H9 (cell line): ENCODE results near the gene NKIRAS1. TPM values are rescaled to one million over a fixed set of nuclear protein-coding genes. Genes with fewer than 3 reads are reported as not detected.

Experiments
- DNase-seq: peaks from one replicate; pipeline ENCODE4 v3.0.0-alpha.2; 2017
- H2AFZ ChIP-seq: one replicate; pipeline ENCODE4 v1.6.1; 2013; ENCODE audit warnings: mild to moderate bottlenecking, low read length, control low read depth, moderate library complexity
- H2AK5ac ChIP-seq: 2 replicates; pipeline ENCODE4 v1.6.1; 2013; ENCODE audit warnings: low read length, control low read depth, mixed read lengths; ENCODE audit not compliant: insufficient read length
- H2BK120ac ChIP-seq: one replicate; pipeline ENCODE4 v1.6.1; 2013; ENCODE audit warnings: low read depth, mild to moderate bottlenecking, low read length, control low read depth, inconsistent platforms; ENCODE audit not compliant: poor library complexity, severe bottlenecking
- H2BK12ac ChIP-seq: 2 replicates; pipeline ENCODE4 v1.6.1; 2013; ENCODE audit warnings: low read length, control low read depth, mixed read lengths, low read depth; ENCODE audit not compliant: insufficient read length
- H2BK15ac ChIP-seq: 2 replicates; pipeline ENCODE4 v1.6.1; 2013; ENCODE audit warnings: low read depth, low read length, control low read depth
- H2BK20ac ChIP-seq: one replicate; pipeline ENCODE4 v1.6.1; 2013; ENCODE audit warnings: low read depth, mild to moderate bottlenecking, low read length, control low read depth, inconsistent platforms; ENCODE audit not compliant: poor library complexity, severe bottlenecking
- H2BK5ac ChIP-seq: 2 replicates; pipeline ENCODE4 v1.6.1; 2013; ENCODE audit warnings: low read length, control low read depth, mixed read lengths; ENCODE audit not compliant: insufficient read length
- H3K14ac ChIP-seq: 2 replicates; pipeline ENCODE4 v1.6.1; 2013; ENCODE audit warnings: low read length, control low read depth; ENCODE audit not compliant: insufficient read depth
- H3K18ac ChIP-seq: 2 replicates; pipeline ENCODE4 v1.6.1; 2013; ENCODE audit warnings: low read depth, mild to moderate bottlenecking, mixed read lengths, low read length, control low read depth; ENCODE audit not compliant: insufficient read length
- H3K23ac ChIP-seq: 2 replicates; pipeline ENCODE4 v1.6.1; 2013; ENCODE audit warnings: low read length, control low read depth, mixed read lengths, low read depth; ENCODE audit not compliant: insufficient read length
- H3K23me2 ChIP-seq: 2 replicates; pipeline ENCODE4 v1.6.1; 2013; ENCODE audit warnings: low read depth, mild to moderate bottlenecking, mixed read lengths, low read length, control low read depth; ENCODE audit not compliant: insufficient read length, poor library complexity, severe bottlenecking
- H3K27ac ChIP-seq: 2 replicates; pipeline ENCODE4 v1.5.1; 2013; ENCODE audit warnings: low read length, control low read depth, mixed read lengths, low read depth; ENCODE audit not compliant: insufficient read length
- H3K27me3 ChIP-seq: 2 replicates; pipeline ENCODE4 v1.6.1; 2013; ENCODE audit warnings: low read length, control low read depth, inconsistent platforms; ENCODE audit not compliant: insufficient read depth
- H3K4ac ChIP-seq: 2 replicates; pipeline ENCODE4 v1.6.1; 2013; ENCODE audit warnings: low read depth, mild to moderate bottlenecking, control low read depth, inconsistent platforms, low read length, moderate library complexity
- H3K4me1 ChIP-seq: 2 replicates; pipeline ENCODE4 v1.6.1; 2013; ENCODE audit warnings: low read length, control low read depth, inconsistent platforms; ENCODE audit not compliant: insufficient read depth
- H3K4me2 ChIP-seq: 2 replicates; pipeline ENCODE4 v1.6.1; 2013; ENCODE audit warnings: low read length, control low read depth, mixed read lengths; ENCODE audit not compliant: insufficient read length, insufficient read depth
- H3K56ac ChIP-seq: 2 replicates; pipeline ENCODE4 v1.6.1; 2013; ENCODE audit warnings: low read depth, mild to moderate bottlenecking, mixed read lengths, low read length, control low read depth; ENCODE audit not compliant: insufficient read length
- H3K79me1 ChIP-seq: 2 replicates; pipeline ENCODE4 v1.6.1; 2013; ENCODE audit warnings: low read depth, mild to moderate bottlenecking, moderate library complexity, low read length, control low read depth, inconsistent platforms; ENCODE audit not compliant: insufficient read depth, poor library complexity, severe bottlenecking
- H3K79me2 ChIP-seq: 2 replicates; pipeline ENCODE4 v1.6.1; 2013; ENCODE audit warnings: low read length, control low read depth, inconsistent platforms; ENCODE audit not compliant: insufficient read depth
- H3K9ac ChIP-seq: 2 replicates; pipeline ENCODE4 v1.6.1; 2013; ENCODE audit warnings: low read length, control low read depth, mixed read lengths; ENCODE audit not compliant: insufficient read length; ENCODE audit errors: extremely low read depth
- H3K9me3 ChIP-seq: one replicate; pipeline ENCODE4 v1.6.1; 2013; ENCODE audit warnings: low read depth, low read length, inconsistent platforms; ENCODE audit not compliant: control insufficient read depth
- H3T11ph ChIP-seq: one replicate; pipeline ENCODE4 v1.6.1; 2013; ENCODE audit warnings: mild to moderate bottlenecking, low read length, control low read depth, inconsistent platforms
- H4K20me1 ChIP-seq: one replicate; pipeline ENCODE4 v1.6.1; 2013; ENCODE audit not compliant: control insufficient read depth, insufficient read length, insufficient read depth
- H4K5ac ChIP-seq: 2 replicates; pipeline ENCODE4 v1.6.1; 2013; ENCODE audit warnings: low read depth, mild to moderate bottlenecking, mixed read lengths, low read length, control low read depth; ENCODE audit not compliant: insufficient read length
- H4K8ac ChIP-seq: replicated peaks from 2 replicates; pipeline ENCODE4 v1.6.1; 2013; ENCODE audit warnings: low read length, control low read depth, mixed read lengths, low read depth; ENCODE audit not compliant: insufficient read length
- H4K91ac ChIP-seq: 2 replicates; pipeline ENCODE4 v1.6.1; 2013; ENCODE audit warnings: low read depth, mild to moderate bottlenecking, moderate library complexity, mixed read lengths, low read length, control low read depth; ENCODE audit not compliant: insufficient read length
- H3K27ac Mint-ChIP-seq, 3 experiments: 2 replicates in 2 of 3; 3 replicates in 1 of 3; pipeline ENCODE4 v1.8.0; 2020 to 2021; ENCODE audit warnings: mixed read lengths in 3 of 3, mild to moderate bottlenecking in 1 of 3, moderate library complexity in 1 of 3
- H3K27me3 Mint-ChIP-seq: 2 replicates; pipeline ENCODE4 v1.8.0; 2021; ENCODE audit warnings: low read depth, mild to moderate bottlenecking, moderate library complexity, mixed read lengths
- H3K36me3 Mint-ChIP-seq, 3 experiments: 2 replicates in 2 of 3; 3 replicates in 1 of 3; pipeline ENCODE4 v1.8.0; 2020 to 2021; ENCODE audit warnings: low read depth in 3 of 3, mixed read lengths in 3 of 3; ENCODE audit not compliant: insufficient read depth in 1 of 3
- H3K4me1 Mint-ChIP-seq, 2 experiments: 2 replicates each; pipeline ENCODE4 v1.8.0; 2020; ENCODE audit warnings: mixed read lengths in 2 of 2
- H3K4me3 Mint-ChIP-seq, 2 experiments: 2 replicates in 1 of 2; 3 replicates in 1 of 2; pipeline ENCODE4 v1.8.0; 2020 to 2021; ENCODE audit warnings: mild to moderate bottlenecking in 2 of 2, mixed read lengths in 2 of 2, moderate library complexity in 1 of 2
- H3K9me3 Mint-ChIP-seq, 2 experiments: 2 replicates in 1 of 2; 3 replicates in 1 of 2; pipeline ENCODE4 v1.8.0; 2020; ENCODE audit warnings: mild to moderate bottlenecking in 2 of 2, mixed read lengths in 2 of 2, moderate library complexity in 1 of 2
- CTCF ChIP-seq: fragments of 200-600 bp; sonication (generic); conservative IDR thresholded peaks from 3 replicates; pipeline ENCODE4 v1.8.0; 2021; ENCODE audit warnings: antibody characterized with exemption, mild to moderate bottlenecking
- total RNA-seq: library from RNA; stranded (reverse); gene quantifications from 2 replicates; pipeline ENCODE4 v1.2.1, GENCODE V29; 2021

Gene NKIRAS1
- total RNA-seq, 1 experiment from 2014 or later, result 6.1 TPM

- Mint-ChIP-seq H3K27me3 (no peaks in the 10 kb centered on the region), H3K9me3 (peaks cover 0 to 2% of the 10 kb centered on the region in 2 experiments; a peak in 1 of 5 replicates), H3K4me1 (peaks cover 11 to 26% of the 10 kb centered on the region in 2 experiments), H3K27ac (no peak overlapping the region), H3K36me3 (peaks cover 7 to 25% (median 9%) of the 10 kb centered on the region in 3 experiments; a peak in 6 of 7 replicates), H3K4me3 (no peak overlapping the region)
- Histone ChIP-seq H3K27me3 (no peaks in the 10 kb centered on the region), H4K20me1 (no peaks in the 10 kb centered on the region), H3K23ac (no peak overlapping the region), H4K91ac (no peak overlapping the region), H3K4me1 (peaks cover 5% of the 10 kb centered on the region; the same call in 1 of the 2 replicates), H3K4me2 (no peak overlapping the region), H3K79me1 (peaks cover 3% of the 10 kb centered on the region), H2BK120ac (no peak overlapping the region), H2AK5ac (no peak overlapping the region), H3T11ph (no peak overlapping the region), H4K5ac (no peak overlapping the region), H3K27ac (no peak overlapping the region), H2BK12ac (no peak overlapping the region), H2BK5ac (no peak overlapping the region), H3K56ac (no peak overlapping the region), H3K18ac (no peak overlapping the region), H3K9me3 (no peaks in the 10 kb centered on the region), H3K9ac (no peak overlapping the region), H2BK20ac (no peak overlapping the region), H3K79me2 (peaks cover 13% of the 10 kb centered on the region; the same call in 1 of the 2 replicates), H4K8ac (no peak overlapping the region), H2AFZ (no peak overlapping the region), H2BK15ac (no peak overlapping the region), H3K4ac (no peak overlapping the region), H3K23me2 (peaks cover 6% of the 10 kb centered on the region), H3K14ac (no peak overlapping the region)
- DNase-seq, result no peak
- TF ChIP-seq CTCF, result no peak
Observed at GRCh38 chr3:23950293-23950692, 33.5 kb upstream of the NKIRAS1 start.
